ENCODE data around the gene IL3.
"Not testable (repeated sequence)": the region's sequence is repeated elsewhere in the genome, so short reads cannot be mapped to it uniquely, and the experiment has no call there.

The IL3 gene

GRCh38 chr5:132108495-132108894, 48.0 kb downstream of the IL3 start:
- in situ Hi-C loops (cut with HindIII; ENCODE audit: low sequenced_read_pairs): not testable (repeated sequence)

DNA sequence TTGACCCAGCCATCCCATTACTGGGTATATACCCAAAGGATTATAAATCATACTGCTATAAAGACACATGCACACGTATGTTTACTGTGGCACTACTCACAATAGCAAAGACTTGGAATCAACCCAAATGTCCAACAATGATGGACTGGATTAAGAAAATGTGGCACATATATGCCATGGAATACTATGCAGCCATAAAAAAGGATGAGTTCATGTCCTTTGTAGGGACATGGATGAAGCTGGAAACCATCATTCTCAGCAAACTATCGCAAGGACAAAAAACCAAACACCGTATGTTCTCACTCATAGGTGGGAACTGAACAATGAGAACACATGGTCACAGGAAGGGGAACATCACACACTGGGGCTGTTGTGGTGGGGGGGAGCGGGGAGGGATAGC, 48.5 kb downstream of the IL3 start:
- in situ Hi-C loops (cut with HindIII; ENCODE audit: low sequenced_read_pairs): not testable (repeated sequence)

DNA sequence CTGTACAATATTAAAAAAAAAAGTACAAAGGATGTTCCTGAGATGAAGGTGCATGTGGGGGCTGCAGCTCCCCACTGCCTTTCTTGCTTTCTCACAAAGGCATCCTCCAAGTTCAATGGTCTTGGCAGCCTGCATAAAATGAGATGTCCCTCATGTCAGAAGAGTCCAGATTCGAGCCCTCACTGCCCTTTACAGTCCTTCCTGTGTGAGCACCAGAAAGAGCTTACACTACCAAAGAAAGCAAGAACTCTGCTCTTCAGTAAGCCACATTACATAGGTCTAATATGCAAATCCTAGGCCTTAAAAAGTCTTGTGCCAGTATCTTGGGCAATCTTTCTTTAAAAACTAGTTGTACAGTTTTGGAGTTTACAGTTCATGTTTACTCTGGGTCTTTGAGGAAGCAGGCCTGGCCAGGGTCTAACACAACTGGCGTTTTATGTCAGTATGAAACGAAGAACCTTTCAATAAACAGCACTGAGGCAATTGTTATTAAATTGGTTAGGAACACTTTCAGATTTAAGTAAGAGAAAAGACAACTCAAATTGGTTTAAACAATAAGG, 49.1 kb downstream of the IL3 start:
- in situ Hi-C loops (cut with HindIII; ENCODE audit: low sequenced_read_pairs): loop anchor here (5.0 kb wide), 1 partner anchor 48 kb away; no protein-coding TSS in a partner anchor

DNA sequence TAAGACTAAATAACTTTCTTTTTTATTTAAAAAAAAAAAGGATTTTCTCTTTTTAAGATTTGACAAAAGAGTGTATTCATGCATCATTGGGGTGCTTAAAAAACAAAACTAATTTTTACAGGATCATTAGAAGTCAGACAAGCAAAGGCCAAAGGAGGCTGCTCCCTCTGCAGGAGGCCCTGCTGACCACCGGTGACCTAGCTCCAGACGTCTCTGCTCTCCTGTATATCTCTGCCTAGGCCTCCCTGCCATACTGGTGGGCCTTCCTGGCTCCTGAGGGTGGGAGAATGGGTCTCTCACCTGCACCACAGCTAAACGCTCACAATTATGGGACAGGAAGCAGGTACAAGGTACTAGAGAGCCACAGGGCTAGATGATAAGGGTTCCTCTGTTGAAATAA, 49.7 kb downstream of the IL3 start:
- in situ Hi-C loops (cut with HindIII; ENCODE audit: low sequenced_read_pairs): loop anchor here (5.0 kb wide), 1 partner anchor 47 kb away; no protein-coding TSS in a partner anchor

GRCh38 chr5:132110930-132111329, 50.5 kb downstream of the IL3 start:
- in situ Hi-C loops (cut with HindIII; ENCODE audit: low sequenced_read_pairs): loop anchor here (5.0 kb wide), 1 partner anchor 46 kb away; no protein-coding TSS in a partner anchor

- in situ Hi-C loops (cut with HindIII; ENCODE audit: low sequenced_read_pairs): loop anchor here (5.0 kb wide), 1 partner anchor 45 kb away; no protein-coding TSS in a partner anchor
Observed at GRCh38 chr5:132112111-132112510, 51.7 kb downstream of the IL3 start.

Measured in endothelial cell of hepatic sinusoid (primary cell).